ENCODE results near the gene CDH12.

CDH12 gene

DNA sequence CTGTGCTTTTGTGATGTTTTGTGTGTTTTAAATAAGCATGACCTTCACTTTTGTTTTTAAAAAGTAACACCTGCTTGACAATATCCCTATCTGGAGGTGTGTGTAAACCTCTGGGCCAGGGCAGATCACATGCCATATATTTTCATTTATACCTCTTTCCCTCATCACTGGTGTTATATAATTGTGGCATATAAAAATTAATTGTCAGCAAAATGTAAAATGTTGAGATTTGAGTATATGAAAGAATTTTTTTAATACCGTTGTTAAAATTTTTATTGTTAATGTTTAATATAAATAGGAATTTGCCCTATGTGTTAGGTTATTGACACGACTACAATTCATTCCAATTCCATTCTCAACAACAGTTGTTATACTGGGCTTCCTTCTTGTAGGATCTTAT lies 6.5 kb downstream of the CDH12 start:
- no peak overlapping the region for H3K27ac ChIP-seq
- no peaks in the 10 kb centered on the region for H3K27me3 ChIP-seq
- no peaks in the 10 kb centered on the region for H3K9me3 ChIP-seq
- H3K4me1 ChIP-seq (ENCODE audit: control insufficient read depth in 1 of 2, insufficient read depth in 1 of 2, low read depth in 1 of 2, low read length in 1 of 2): no peaks in the 10 kb centered on the region
- H3K4me3 ChIP-seq (ENCODE audit: low read depth in 1 of 2, low read length in 1 of 2): no peak overlapping the region
- H3K36me3 ChIP-seq: no peaks in the 10 kb centered on the region
- TF ChIP-seq, protein P1, sequence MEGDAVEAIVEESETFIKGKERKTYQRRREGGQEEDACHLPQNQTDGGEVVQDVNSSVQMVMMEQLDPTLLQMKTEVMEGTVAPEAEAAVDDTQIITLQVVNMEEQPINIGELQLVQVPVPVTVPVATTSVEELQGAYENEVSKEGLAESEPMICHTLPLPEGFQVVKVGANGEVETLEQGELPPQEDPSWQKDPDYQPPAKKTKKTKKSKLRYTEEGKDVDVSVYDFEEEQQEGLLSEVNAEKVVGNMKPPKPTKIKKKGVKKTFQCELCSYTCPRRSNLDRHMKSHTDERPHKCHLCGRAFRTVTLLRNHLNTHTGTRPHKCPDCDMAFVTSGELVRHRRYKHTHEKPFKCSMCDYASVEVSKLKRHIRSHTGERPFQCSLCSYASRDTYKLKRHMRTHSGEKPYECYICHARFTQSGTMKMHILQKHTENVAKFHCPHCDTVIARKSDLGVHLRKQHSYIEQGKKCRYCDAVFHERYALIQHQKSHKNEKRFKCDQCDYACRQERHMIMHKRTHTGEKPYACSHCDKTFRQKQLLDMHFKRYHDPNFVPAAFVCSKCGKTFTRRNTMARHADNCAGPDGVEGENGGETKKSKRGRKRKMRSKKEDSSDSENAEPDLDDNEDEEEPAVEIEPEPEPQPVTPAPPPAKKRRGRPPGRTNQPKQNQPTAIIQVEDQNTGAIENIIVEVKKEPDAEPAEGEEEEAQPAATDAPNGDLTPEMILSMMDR (IDR thresholded peaks at IDR 0.05): no peak

DNA sequence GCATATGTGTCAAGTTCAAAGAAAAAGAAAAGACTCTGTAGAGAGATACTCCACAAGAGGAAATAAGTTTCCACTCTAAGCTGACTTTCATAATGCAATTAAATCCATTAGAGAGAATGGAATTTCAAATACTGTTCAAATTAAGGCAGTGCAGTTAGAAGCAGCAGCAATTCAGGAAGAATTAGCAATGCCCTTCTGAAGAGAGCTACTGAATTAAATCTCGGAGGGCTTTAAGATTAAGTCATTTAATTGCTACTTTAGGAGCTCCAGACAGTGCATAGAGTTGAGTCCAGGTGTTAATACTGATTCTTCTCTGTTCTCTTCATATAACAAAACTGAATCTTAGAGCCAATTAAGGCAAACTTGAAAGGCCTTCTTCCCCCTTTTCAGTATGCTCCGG lies 8.5 kb downstream of the CDH12 start:
- Histone ChIP-seq H3K4me1 (ENCODE audit: control insufficient read depth in 1 of 2, insufficient read depth in 1 of 2, low read depth in 1 of 2, low read length in 1 of 2) (no peaks in the 10 kb centered on the region), H3K27ac (no peak overlapping the region), H3K36me3 (no peaks in the 10 kb centered on the region), H3K4me3 (ENCODE audit: low read depth in 1 of 2, low read length in 1 of 2) (no peak overlapping the region), H3K9me3 (no peaks in the 10 kb centered on the region), H3K27me3 (no peaks in the 10 kb centered on the region)
- TF ChIP-seq, protein P1 (IDR thresholded peaks at IDR 0.05): no peak

DNA sequence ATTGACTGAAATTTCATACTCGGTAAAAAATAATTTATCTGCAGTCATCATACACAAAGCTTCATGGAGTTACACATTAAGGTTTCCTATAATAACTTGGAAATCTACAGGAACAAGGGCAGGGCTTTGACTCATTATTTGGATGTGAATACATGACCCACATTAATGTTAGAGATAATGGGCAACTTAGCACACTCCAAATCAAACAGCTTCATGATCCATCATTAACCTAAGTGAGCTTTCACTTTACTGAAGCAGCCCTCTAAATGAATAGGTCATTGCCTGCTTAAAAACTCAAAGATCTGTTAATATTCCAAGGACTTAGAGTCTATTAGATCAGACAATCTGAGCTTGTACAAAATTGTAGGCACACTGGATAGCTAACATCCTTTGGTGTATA lies 9.0 kb downstream of the CDH12 start:
- H3K9me3 ChIP-seq: no peaks in the 10 kb centered on the region
- no peak overlapping the region for H3K27ac ChIP-seq
- no peaks in the 10 kb centered on the region for H3K4me1 ChIP-seq (ENCODE audit: control insufficient read depth in 1 of 2, insufficient read depth in 1 of 2, low read depth in 1 of 2, low read length in 1 of 2)
- TF ChIP-seq, protein P1 (IDR thresholded peaks at IDR 0.05): no peak
- H3K36me3 ChIP-seq: no peaks in the 10 kb centered on the region
- H3K4me3 ChIP-seq (ENCODE audit: low read depth in 1 of 2, low read length in 1 of 2): no peak overlapping the region
- no peaks in the 10 kb centered on the region for H3K27me3 ChIP-seq

DNA sequence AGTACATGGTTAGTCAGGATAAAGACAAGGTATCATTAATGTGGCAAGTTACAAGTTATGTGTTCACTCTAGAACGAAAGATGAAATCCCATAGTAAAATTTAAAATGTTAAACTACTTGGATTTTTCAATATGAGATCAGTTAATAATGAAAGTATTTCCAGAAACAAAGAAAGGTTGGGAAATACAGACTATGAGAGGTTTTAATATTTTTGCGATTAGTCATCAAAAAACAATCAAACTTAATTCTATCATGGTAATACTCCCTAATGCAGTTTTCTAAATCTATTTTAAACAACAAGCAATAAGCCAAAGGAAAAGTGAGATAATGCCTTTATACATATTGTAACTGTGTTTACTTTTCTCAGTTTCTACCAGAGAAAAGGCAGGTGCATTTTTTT lies 10.6 kb downstream of the CDH12 start:
- no peak overlapping the region for H3K27ac ChIP-seq
- H3K4me3 ChIP-seq (ENCODE audit: low read depth in 1 of 2, low read length in 1 of 2): no peak overlapping the region
- no peaks in the 10 kb centered on the region for H3K27me3 ChIP-seq
- H3K36me3 ChIP-seq: no peaks in the 10 kb centered on the region
- H3K4me1 ChIP-seq (ENCODE audit: control insufficient read depth in 1 of 2, insufficient read depth in 1 of 2, low read depth in 1 of 2, low read length in 1 of 2): no peaks in the 10 kb centered on the region
- H3K9me3 ChIP-seq: no peaks in the 10 kb centered on the region
- TF ChIP-seq, protein P1 (IDR thresholded peaks at IDR 0.05): no peak

DNA sequence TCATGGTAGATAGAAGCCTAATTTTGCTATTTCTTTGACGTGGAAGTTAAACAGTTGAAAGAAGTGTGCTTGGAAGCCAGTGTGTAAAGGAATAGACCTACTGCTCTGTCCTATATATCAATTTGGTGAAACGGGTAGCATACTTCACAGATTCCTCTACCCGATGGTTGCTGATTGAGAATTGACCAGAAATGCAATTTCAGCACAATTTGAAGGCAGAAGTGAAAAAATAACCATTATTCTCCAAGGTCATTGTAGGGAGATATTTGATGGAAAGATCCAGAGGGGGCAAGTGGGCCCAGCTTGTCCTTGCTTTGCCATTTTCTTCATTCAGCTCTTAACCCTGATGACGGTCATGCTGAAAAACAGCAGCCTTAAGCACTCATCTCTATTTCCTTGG lies 15.3 kb downstream of the CDH12 start:
- no peaks in the 10 kb centered on the region for H3K9me3 ChIP-seq
- no peak overlapping the region for H3K27ac ChIP-seq
- TF ChIP-seq, protein P1 (IDR thresholded peaks at IDR 0.05): no peak
- H3K27me3 ChIP-seq: no peaks in the 10 kb centered on the region
- no peaks in the 10 kb centered on the region for H3K36me3 ChIP-seq
- no peak overlapping the region for H3K4me3 ChIP-seq (ENCODE audit: low read depth in 1 of 2, low read length in 1 of 2)
- H3K4me1 ChIP-seq (ENCODE audit: control insufficient read depth in 1 of 2, insufficient read depth in 1 of 2, low read depth in 1 of 2, low read length in 1 of 2): no peaks in the 10 kb centered on the region

DNA sequence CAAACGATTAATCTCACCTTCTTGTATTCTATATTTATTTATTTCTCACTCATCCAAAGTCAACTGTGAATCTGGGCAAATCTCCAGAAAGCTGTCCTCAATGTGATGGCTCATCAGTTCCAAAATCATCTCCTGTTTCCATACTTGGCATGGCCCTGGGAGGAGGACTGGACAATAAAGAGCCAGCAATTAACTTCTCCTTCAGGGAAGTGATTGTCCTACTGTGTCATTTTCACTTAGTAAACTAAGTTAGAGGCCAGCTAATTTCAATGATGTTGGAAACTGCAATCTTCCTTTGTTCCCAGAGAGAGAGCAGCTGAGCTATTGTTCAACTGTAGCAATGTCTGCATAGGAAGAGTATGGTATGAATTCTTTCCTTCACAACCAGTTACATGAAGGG lies 17.5 kb downstream of the CDH12 start:
- Histone ChIP-seq H3K27ac (no peak overlapping the region), H3K27me3 (no peaks in the 10 kb centered on the region), H3K9me3 (no peaks in the 10 kb centered on the region), H3K4me3 (ENCODE audit: low read depth in 1 of 2, low read length in 1 of 2) (no peak overlapping the region), H3K4me1 (ENCODE audit: control insufficient read depth in 1 of 2, insufficient read depth in 1 of 2, low read depth in 1 of 2, low read length in 1 of 2) (no peaks in the 10 kb centered on the region), H3K36me3 (no peaks in the 10 kb centered on the region)
- TF ChIP-seq, protein P1 (IDR thresholded peaks at IDR 0.05): no peak

Data from neutrophil (primary cell).